H1 (cell line): ENCODE data around the gene MAML3. TPM values are rescaled to one million over a fixed set of nuclear protein-coding genes. Genes with fewer than 3 reads are reported as not detected.

Source experiments
- SRF ChIP-seq: IDR thresholded peaks from 2 replicates; pipeline ENCODE4 v1.6.1; 2011; ENCODE audit warnings: mild to moderate bottlenecking, low read depth, low read length, moderate library complexity
- TEAD4 ChIP-seq: IDR thresholded peaks from 2 replicates; pipeline ENCODE4 v1.6.1; 2012; ENCODE audit warnings: low read depth, low read length, inconsistent platforms, mixed read lengths
- polyA plus RNA-seq, 7 experiments: library from polyadenylated mRNA; depleted of rRNA in 3 of 7; stranded (reverse) in 5 of 7; unstranded in 2 of 7; fragments of >200 nt in 5 of 7; fragments of 200-250 nt in 2 of 7; gene quantifications; 1 replicate in 5 of 7; 2 replicates in 1 of 7; 4 replicates in 1 of 7; pipeline versions ENCODE4 v1.2.1 to v1.2.3, GENCODE V29; 2011 to 2013; ENCODE audit warnings: missing spikeins in 2 of 7, mixed read lengths in 2 of 7
- total RNA-seq: library from RNA; stranded (reverse); fragmentation: NEBNext Ultra II Directional; extraction: Animal tissue kit (Norgen Biotek cat#: 25700); gene quantifications from 2 replicates; pipeline ENCODE4 v1.2.1, GENCODE V29; 2021
- TF ChIP-seq, protein P1 (sequence below): IDR thresholded peaks from 2 replicates; pipeline ENCODE4 v1.6.1; 2012; ENCODE audit warnings: inconsistent platforms

The MAML3 gene
- total and polyA plus RNA-seq, 2 of the 8 experiments (the other 6 are each of a cell fraction or from before 2014, with no cell fraction given) = 2.1 to 5.7 TPM

DNA sequence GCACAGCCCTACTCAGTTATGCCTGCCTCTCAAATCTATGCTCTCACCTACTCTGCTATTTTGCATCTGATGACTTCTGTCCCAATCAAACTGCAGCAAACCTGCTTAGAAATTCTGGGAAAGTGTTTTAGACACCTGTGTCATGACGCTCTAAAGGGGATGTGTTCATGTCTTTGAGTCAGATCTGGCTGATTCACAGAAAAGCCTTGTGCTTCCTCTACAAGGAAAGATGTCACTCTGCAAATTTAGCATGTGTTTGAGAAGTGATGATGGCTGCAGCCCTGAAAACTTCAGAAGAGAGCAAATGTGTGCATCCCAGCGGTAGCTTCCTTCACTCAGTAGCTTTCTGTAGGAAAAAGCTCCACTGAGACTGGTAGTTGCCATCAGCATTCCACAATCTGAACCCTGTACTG lies 253.0 kb downstream of the MAML3 start (continued):
- TF ChIP-seq SRF = no peak
- TF ChIP-seq, protein P1, sequence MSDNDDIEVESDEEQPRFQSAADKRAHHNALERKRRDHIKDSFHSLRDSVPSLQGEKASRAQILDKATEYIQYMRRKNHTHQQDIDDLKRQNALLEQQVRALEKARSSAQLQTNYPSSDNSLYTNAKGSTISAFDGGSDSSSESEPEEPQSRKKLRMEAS = no peak
- TF ChIP-seq TEAD4 = no peak
